GM04503 (cell line): ENCODE results near the gene S100G.

Experiments
- DNase-seq: peaks from one replicate; pipeline ENCODE4 v3.0.0-alpha.2; 2012; ENCODE audit warnings: low read depth

Gene S100G

GRCh38 chrX:16651391-16652024 is 1.6 kb downstream of the S100G start:
- no peak for DNase-seq

- DNase-seq = no peak
Measured at GRCh38 chrX:16653424-16653823, 3.5 kb downstream of the S100G start.

DNA sequence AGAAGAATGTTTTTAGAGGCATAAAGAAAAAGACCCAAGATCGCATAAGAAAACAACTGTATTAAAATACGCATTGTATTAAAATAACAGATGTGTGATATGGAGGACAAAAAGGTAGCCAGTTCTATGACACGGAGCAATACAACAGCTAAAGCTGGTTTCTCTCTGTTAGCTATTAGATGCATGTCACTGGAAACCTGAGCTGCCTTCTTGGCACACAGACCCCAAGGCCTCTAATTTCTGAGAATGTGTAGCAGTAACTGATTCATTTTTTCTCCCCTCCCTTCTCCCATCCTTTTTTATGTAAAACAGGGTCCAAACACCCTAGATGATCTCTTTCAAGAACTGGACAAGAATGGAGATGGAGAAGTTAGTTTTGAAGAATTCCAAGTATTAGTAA is 4.1 kb downstream of the S100G start:
- DNase-seq = no peak

DNA sequence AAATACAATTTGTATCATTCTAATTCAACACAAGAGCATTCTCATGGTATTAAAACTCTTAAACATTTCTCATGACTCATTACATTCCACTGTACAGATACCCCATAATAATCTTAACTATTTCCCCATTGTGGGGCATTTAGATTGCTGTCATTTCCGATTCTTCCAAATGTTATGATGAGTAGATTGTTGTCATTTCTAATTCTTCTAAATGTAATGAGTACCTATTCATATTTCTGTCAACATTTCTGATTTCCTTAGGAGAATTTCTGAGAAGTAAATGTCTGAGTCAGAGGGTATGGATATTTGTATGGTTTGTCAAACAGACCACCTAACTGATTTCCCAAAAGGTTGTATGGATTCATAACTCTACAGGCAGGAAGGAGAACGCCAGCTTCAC is 8.3 kb downstream of the S100G start:
- peak; percentile 58 for DNase-seq

GRCh38 chrX:16659321-16659720 is 9.4 kb downstream of the S100G start:
- DNase-seq = no peak

- DNase-seq = no peak
Measured at GRCh38 chrX:16661495-16661894, 11.5 kb downstream of the S100G start.

- DNase-seq = no peak
Measured at GRCh38 chrX:16662402-16662801, 12.4 kb downstream of the S100G start.

GRCh38 chrX:16664074-16664473 is 14.1 kb downstream of the S100G start:
- no peak for DNase-seq

DNA sequence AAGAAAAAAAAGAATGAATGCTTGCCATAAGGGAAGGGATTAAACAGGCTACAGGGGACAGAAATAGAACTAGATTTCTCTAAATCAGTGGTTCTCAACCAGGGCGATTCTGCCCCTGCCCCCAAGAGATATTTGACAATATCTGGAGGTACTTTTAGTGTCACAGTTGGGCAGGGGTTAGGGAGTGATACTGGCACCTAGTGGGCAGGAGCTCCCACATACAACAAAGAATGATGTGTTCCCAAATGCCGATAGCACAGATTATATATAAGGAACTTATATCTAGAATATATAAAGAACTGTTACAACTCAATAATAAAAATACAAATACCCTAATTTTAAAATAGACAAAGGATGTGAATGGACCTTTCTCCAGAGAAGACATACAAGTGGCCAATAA is 14.7 kb downstream of the S100G start:
- DNase-seq = no peak

- no peak for DNase-seq
Measured at GRCh38 chrX:16665089-16665488, 15.1 kb downstream of the S100G start.

DNA sequence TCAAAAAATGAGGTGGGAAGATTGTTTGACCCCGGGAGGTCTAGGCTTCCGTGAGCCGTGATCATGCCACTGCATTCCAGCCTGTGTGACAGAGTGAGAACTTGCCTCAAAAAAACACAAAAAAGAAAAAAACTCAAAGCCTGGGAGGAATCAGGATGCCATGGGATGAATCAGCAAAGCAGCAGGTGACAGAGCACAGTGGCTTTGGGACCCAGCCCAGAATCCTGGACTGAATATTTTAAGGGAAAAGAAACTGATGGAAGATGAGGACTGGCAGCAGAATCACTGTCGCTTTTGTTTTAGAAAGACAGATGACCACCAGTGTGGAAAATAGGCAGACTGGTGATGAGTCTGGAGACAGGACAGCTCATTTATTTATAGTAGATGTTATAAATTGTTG is 16.6 kb downstream of the S100G start:
- peak; percentile 51 for DNase-seq

DNA sequence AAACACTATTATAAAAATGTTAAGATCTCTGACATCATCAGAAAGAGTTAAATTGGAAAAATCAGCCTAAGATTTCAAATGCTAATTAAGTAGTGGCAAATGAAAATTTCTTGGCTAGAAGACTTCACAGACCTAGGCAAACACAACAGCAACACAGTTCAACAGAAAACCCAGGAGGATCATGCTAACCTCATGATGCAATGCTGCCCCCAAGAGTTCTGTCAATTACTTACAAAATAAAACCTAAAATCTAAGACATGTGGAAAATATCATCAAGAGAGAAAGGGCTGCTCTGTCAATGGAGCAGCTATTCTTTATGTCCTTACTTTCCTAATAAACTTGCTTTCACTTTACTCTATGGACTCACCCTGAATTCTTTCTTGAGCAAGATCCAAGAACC is 21.0 kb downstream of the S100G start:
- DNase-seq = no peak

GRCh38 chrX:16678689-16679088 is 28.7 kb downstream of the S100G start:
- no peak for DNase-seq

DNA sequence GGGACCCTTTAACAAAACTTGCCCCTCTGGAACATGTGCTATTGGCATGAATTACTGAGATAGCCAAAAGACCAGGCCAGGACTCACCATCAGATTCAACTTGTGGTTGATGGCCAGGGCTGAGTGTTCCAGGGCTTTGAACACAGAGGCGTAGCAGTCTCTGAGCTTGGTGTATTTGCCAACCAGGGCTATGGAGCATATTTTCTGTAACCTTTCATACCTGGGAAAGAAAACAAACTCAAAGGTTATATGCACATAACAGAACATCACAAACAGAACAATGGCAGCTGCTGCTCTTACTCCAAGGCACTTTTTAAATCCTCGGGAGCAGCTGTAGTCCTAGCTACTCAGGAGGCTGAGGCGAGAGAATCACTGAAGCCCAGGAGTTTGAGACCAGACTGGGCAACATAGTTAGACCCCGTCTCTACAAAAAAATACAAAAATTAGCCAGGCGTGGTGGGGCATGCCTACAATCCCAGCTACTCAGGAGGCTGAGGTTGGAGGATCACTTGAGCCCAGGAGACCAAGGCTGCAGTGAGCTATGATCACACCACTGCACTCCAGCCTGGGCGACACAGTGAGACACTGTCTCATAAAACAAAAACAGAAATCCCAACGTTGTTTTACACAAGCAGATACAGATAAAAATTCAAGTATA is 33.2 kb downstream of the S100G start:
- no peak for DNase-seq

DNA sequence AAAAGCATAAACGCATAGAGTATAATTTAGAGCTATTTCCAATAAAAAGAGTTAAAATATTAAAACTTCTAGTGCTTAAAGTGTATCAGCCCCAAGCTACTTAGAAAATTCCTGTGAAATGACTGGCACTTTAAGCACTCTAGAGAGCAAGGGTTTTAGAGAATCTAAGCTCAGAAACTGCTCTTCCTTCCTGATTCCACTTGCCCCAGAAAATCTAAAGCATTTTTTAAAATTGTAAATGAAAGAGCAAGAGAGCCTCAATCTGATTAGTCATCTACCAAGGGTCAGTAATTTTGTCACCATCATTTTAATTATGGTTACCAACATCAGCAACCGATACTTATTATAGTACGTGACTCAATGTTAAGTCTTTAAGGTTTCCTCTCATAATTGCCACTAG is 37.6 kb downstream of the S100G start:
- DNase-seq = no peak

DNA sequence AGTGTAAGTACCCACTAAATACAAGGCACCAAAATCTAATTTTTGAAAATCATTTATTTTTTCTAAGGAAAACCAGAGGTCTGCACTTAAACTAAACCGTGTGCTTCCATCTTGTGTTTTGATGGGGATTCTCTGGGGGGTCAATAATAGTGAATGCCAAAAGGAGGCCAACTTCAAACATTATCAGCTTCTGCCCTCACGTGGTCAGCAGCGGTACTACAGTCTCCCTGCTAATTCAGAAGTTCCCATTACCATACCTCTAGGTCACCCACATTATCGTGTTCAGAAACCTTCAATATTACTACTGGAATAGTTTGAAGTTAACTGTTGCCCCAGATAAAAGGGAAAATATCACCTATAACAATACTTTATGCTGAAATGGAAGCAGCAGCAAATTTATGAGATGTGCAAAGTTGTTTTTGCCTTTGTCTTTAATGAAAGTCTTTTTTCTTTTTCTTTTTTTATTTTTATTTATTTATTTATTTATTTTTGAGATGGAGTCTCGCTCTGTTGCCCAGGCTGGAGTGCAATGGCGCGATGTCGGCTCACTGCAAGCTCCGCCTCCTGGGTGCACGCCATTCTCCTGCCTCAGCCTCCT is 45.2 kb downstream of the S100G start:
- no peak for DNase-seq

DNA sequence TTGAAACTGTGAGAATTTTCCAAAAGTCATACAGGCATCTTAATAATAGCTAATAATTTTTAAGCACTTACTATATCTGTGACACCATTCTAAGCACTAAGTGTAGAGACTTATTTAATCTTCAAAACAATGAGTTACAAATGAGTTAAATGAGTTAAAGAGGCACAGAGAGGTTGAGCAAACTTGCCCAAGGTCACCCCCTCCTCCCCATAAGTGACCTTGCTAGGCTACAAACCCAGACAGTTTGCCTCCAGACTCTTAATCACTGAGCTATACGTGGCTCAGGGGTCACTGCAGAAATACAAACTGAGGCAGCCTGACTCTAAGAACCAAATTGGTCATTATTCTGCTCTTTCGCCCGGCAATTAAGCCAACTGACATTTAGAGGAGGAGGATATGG is 47.0 kb downstream of the S100G start:
- no peak for DNase-seq

DNA sequence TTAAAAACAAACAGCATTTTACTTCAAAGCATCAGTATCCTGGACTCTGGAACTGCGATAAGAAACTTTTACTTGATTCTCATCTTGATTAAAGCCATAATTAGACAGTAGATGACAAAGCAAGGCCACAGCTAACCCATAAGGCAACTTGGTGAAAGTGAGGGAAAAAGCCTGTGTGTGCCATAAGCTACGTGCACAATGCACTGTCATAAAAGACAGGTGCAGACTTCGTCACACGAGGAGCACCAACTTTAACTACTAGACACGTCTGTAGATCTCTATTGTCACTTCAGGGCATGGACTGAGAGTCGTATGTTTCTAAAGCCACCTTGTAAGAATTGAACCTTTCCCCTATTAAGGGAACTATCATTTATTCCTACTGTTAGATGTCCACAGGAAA is 49.4 kb downstream of the S100G start:
- DNase-seq = no peak

- DNase-seq = no peak
Measured at GRCh38 chrX:16700734-16701133, 50.8 kb downstream of the S100G start.

DNA sequence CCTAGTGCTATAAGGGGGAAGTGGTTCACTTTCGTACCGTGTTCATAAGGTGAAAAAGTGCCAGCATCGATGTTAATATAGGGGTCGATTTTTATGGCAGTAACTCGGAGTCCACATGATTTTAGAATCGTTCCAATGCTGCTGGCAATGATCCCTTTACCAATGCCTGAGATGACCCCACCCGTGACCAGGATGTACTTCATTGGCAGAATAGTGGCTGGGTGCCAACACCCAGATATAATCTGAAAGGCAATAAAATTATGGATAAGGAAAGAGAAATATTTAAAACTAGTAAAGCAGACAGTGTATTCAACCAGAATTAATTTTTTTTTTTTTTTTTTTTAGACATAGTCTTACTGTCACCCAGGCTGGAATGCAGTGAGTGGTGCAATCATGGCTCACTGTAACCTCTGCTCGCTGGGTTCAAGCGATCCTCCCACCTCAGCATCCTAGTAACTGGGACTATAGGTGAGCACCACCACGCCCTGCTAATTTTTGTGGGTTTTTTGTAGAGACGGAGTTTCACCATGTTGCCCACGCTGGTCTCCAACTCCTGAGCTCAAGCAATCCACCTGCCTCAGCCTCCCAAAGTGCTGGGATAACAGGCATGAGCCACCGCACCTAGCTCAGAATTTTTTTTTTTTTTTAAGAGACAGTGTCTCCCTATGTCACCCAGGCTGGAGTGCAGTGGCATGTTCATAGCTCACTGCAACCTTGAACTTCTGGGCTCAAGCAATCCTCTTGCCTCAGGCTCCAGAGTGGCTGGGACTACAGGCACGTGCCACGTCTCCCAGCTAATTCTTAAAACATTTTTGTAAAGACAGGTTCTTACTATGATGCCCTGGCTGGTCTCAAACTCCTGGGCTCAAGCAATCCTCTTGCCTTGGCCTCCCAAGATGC is 53.0 kb downstream of the S100G start:
- no peak for DNase-seq
